Suprapubic skin (tissue), 4 donors: Measurements from ENCODE around the gene GOLGA3.

Experiments
- CTCF ChIP-seq, 2 donors: fragments of 200-600 bp in 1 of 2; fragments of 450-650 bp in 1 of 2; sonication (generic) in 1 of 2; IDR thresholded peaks; one replicate each; pipeline ENCODE4 v1.5.1; 2016 to 2019; ENCODE audit warnings: antibody characterized with exemption in 2 of 2, mild to moderate bottlenecking in 1 of 2, moderate library complexity in 1 of 2
- EP300 ChIP-seq: sonication (generic); formaldehyde crosslinking; IDR thresholded peaks from one replicate; pipeline ENCODE4 v1.6.1; 2017; ENCODE audit warnings: antibody characterized with exemption
- POLR2A ChIP-seq, 2 donors: fragments of 450-650 bp; IDR thresholded peaks; one replicate each; pipeline ENCODE4 v1.6.1; 2017; ENCODE audit warnings: antibody characterized with exemption in 2 of 2, mild to moderate bottlenecking in 2 of 2, moderate library complexity in 2 of 2
- POLR2AphosphoS5 ChIP-seq, 3 donors: sonication (generic); formaldehyde crosslinking; IDR thresholded peaks; one replicate each; pipeline ENCODE4 v1.6.1; 2017; ENCODE audit warnings: antibody characterized with exemption in 3 of 3

- TF ChIP-seq EP300, result no peak
- TF ChIP-seq POLR2AphosphoS5 (IDR thresholded peaks at IDR 0.05), result no peak
- TF ChIP-seq POLR2A (IDR thresholded peaks at IDR 0.05), result no peak
- TF ChIP-seq CTCF (IDR thresholded peaks at IDR 0.05), result no peak
Measured at GRCh38 chr12:132736913-132737312, 91.8 kb downstream of the GOLGA3 start.
